Measurements from ENCODE around the gene SPINK6. TPM values are rescaled to one million over a fixed set of nuclear protein-coding genes. Genes with fewer than 3 reads are reported as not detected.

Gene SPINK6
- total RNA-seq, 4 donors from 2014 or later = not detected

DNA sequence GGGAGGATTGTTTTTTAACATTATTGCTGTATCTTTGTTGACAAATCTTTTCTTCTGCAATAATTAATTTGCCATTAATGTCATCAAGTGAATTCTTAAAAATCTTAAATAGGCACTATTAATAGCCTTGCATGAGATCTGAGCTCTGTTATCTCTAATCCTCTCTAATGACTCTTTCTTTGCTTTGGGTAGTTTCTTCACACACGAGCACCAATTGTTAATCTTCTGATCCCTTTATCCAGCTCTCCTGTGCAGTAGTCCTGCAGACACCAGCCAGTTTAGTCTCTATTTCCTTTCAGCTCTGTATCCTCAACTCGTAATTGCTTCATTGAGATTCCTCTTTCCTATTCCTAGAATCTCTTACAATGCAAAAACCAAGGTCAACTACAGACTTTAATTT lies 26.4 kb upstream of the SPINK6 start:
- TF ChIP-seq, protein P1, sequence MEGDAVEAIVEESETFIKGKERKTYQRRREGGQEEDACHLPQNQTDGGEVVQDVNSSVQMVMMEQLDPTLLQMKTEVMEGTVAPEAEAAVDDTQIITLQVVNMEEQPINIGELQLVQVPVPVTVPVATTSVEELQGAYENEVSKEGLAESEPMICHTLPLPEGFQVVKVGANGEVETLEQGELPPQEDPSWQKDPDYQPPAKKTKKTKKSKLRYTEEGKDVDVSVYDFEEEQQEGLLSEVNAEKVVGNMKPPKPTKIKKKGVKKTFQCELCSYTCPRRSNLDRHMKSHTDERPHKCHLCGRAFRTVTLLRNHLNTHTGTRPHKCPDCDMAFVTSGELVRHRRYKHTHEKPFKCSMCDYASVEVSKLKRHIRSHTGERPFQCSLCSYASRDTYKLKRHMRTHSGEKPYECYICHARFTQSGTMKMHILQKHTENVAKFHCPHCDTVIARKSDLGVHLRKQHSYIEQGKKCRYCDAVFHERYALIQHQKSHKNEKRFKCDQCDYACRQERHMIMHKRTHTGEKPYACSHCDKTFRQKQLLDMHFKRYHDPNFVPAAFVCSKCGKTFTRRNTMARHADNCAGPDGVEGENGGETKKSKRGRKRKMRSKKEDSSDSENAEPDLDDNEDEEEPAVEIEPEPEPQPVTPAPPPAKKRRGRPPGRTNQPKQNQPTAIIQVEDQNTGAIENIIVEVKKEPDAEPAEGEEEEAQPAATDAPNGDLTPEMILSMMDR (IDR thresholded peaks at IDR 0.05; ENCODE audit: low read depth) = no peak

DNA sequence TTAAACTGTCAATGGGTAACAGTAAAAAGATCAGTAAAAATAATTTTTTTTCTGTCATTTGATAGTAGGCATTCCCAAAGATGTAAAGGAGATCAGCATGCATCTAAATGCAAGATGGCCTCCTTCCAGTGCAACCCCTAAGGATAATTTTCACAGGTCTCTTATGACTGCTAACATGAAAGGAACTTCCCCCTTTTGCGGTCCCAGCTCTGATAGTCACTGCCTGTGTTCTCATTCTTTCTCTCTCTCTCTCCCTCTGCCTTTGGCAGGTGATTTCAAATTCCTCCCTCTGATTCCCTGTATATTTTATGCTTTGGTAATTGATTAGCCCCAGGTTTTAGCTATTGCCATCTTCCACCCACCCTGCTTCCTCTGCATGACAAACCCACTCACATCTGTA lies 25.6 kb upstream of the SPINK6 start:
- TF ChIP-seq, protein P1 (IDR thresholded peaks at IDR 0.05; ENCODE audit: low read depth) = no peak

DNA sequence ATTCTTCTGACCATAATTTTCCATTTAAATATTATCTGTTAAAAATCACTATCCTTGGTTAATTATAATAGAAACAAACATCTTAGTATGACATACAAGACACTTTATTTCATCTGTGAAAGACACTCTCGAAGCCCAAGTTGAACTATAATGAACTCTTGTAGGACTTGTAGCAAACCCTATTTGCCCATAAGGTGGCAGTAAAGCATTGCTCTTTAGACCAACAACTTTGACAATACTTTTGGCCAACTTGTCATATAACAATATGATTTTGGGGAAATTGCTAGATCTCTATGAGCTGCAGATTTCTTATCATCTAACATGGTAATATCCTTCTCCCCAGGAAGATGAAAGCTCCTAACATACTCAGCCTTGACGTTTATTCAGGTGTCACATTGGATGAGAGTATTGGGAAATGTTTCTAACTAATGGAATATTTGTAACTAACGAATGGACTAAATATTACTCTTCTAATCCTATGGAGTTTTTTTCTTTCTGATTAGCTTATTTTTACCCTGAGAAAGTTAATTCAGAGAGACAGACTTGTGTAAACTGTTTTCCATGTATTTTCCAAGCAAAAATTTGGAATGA lies 23.5 kb upstream of the SPINK6 start:
- TF ChIP-seq, protein P1 (IDR thresholded peaks at IDR 0.05; ENCODE audit: low read depth) = no peak

DNA sequence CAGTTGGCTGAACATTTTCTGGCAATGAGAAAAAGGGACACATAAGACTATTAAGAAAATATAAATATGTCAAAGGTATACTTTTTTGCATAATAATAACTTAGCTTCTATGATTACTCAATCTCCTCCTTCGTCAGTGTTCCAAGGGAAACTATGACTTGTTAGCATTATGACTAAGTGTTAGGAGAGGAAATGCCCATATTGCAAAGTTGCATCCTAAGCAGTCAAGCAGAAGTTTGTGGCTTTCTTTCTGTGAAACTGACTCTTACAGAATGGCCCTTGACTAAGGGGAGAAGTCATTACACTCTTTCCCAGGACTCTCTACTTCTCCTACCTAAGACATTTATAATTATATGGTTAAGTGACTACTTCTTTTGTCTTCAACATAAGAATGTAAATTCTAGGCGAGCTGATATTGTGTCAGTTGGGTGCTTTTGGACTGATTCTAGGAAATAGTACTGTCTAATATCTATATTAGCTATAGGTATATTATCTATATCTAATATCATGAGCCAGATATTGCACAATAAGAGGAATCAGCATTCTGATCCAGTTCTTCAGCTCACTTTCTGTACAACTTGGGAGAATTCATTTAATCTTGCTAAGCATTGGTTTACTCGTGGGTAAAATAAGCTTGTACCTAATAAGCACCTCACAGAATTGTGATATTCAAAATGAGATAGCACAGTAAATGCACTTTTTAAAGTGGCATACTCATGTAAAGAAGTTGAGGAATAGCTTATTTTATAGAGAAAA lies 16.4 kb upstream of the SPINK6 start:
- TF ChIP-seq, protein P1 (IDR thresholded peaks at IDR 0.05; ENCODE audit: low read depth) = no peak

DNA sequence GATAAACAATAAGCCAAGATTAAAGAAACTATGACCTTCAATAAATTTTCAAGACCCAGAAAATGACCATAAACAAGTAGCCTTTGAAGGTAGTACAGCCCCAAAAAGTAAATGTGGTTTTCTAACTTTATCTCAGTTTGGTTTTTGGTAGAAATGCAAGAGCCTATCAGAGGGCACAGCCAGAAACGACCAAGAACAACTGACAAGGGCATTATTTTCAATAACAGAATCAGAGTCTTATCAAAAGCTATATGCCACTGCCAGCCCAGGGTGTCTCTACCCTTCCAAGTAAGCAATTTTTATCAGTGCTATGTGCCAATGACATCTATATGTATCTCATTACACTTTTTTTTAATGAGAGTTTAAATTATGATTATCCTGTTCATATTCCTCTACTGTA lies 11.8 kb upstream of the SPINK6 start:
- TF ChIP-seq, protein P1 (IDR thresholded peaks at IDR 0.05; ENCODE audit: low read depth) = no peak

DNA sequence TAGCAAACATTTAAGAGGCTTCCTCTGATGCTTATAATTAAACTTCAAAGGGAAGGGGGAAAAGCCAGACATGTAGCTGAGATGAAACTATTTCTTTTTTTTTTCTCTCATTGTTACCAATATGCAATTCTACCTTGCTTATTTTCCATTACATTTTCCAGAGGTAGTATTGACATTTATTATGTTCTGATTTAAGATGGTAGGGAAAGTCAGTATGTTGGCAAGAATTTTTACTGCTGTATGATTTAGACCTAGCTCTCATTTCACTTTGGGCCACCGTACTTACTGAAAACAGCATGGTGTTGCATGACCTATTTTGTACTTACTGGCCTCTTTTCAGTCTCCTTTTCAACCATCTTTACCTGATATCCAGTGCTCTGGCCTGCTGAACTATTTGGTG lies 9.6 kb upstream of the SPINK6 start:
- TF ChIP-seq, protein P1 (IDR thresholded peaks at IDR 0.05; ENCODE audit: low read depth) = no peak

DNA sequence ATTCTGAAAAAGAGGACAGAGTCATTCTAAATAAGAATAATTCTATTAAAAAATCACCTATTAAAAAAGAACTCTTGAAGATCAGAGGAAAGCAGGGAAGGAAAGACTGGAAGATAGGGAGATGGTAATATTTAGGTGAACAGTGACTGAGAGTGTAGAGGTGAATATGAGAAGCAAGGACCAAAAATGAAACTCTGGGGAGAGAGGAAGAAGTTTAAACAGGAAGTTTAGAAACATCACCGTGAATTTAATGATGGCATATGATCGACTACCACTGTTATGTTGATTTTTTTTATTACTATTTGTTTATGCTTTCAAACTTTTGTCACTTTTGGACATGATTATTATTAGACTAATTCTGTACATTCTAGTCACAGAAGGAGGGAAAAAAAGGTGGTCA lies 1.7 kb upstream of the SPINK6 start:
- TF ChIP-seq, protein P1 (IDR thresholded peaks at IDR 0.05; ENCODE audit: low read depth) = no peak
